ENCODE measurements around the gene HCK.
"Not testable (repeated sequence)": the region's sequence is repeated elsewhere in the genome, so short reads cannot be mapped to it uniquely, and the experiment has no call there.

DNA sequence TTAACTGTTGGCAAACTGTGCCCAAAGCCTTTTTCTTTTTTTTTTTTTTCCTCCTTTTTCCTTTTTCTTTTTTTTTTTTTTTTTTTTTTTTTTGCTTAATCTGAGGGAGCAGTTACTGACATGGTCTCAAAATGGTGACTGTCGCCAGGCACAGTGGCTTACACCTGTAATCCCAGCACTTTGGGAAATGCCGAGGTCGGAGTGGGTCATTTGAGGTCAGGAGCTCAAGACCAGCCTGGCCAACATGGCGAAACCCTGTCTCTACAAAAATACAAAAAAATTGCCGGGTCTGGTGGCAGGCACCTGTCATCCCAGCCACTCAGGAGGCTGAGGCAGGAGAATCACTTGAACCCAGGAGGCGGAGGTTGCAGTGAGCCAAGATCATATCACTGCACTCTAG lies 64.8 kb downstream of the HCK start:
- TF ChIP-seq CTCF, POLR2AphosphoS5, POLR2A (IDR thresholded peaks at IDR 0.05): not testable (repeated sequence)

Data from gastroesophageal sphincter (tissue), 3 donors.